ENCODE measurements around the gene USP14. TPM values are rescaled to one million over a fixed set of nuclear protein-coding genes. Genes with fewer than 3 reads are reported as not detected.

USP14 gene
- total RNA-seq, 2 donors from 2014 or later: 18.0 to 21.5 TPM

GRCh38 chr18:154151-154550 lies 4.2 kb upstream of the USP14 start:
- Histone ChIP-seq H3K4me1 (peaks cover 0 to under 1% of the 10 kb centered on the region in 2 donors), H3K27ac (no peak overlapping the region), H3K9me3 (no peaks in the 10 kb centered on the region), H3K4me3 (no peak overlapping the region), H3K27me3 (no peaks in the 10 kb centered on the region), H3K36me3 (no peaks in the 10 kb centered on the region)
- TF ChIP-seq CTCF (IDR thresholded peaks at IDR 0.05): no peak
- DNase-seq (ENCODE audit: low spot score): no peak

- Histone ChIP-seq H3K4me3 (no peak overlapping the region), H3K36me3 (no peaks in the 10 kb centered on the region), H3K27me3 (no peaks in the 10 kb centered on the region), H3K4me1 (peaks cover 0 to 14% of the 10 kb centered on the region in 2 donors), H3K9me3 (no peaks in the 10 kb centered on the region), H3K27ac (no peak overlapping the region)
- DNase-seq (ENCODE audit: low spot score): no peak
- TF ChIP-seq CTCF (IDR thresholded peaks at IDR 0.05): no peak
Observed at GRCh38 chr18:155688-156087, 2.7 kb upstream of the USP14 start.

GRCh38 chr18:156514-157230 lies 1.7 kb upstream of the USP14 start:
- TF ChIP-seq CTCF (IDR thresholded peaks at IDR 0.05): no peak
- H3K27ac ChIP-seq: no peak overlapping the region
- H3K9me3 ChIP-seq: no peaks in the 10 kb centered on the region
- H3K4me3 ChIP-seq: no peak overlapping the region
- DNase-seq (ENCODE audit: low spot score): no peak
- peaks cover 0 to 23% of the 10 kb centered on the region in 2 donors for H3K4me1 ChIP-seq
- H3K27me3 ChIP-seq: no peaks in the 10 kb centered on the region
- no peaks in the 10 kb centered on the region for H3K36me3 ChIP-seq

- H3K36me3 ChIP-seq: peaks cover 11% of the 10 kb centered on the region
- no peak for DNase-seq (ENCODE audit: low spot score)
- no peak for TF ChIP-seq CTCF (IDR thresholded peaks at IDR 0.05)
Observed at GRCh38 chr18:159037-159652, 788 bp downstream of the USP14 start.

GRCh38 chr18:159933-160332 lies 1.6 kb downstream of the USP14 start:
- peaks cover 0 to 23% of the 10 kb centered on the region in 2 donors for H3K4me1 ChIP-seq
- peaks cover 19% of the 10 kb centered on the region for H3K36me3 ChIP-seq
- H3K27ac ChIP-seq: no peak overlapping the region
- no peak overlapping the region for H3K4me3 ChIP-seq
- no peaks in the 10 kb centered on the region for H3K9me3 ChIP-seq
- TF ChIP-seq CTCF (IDR thresholded peaks at IDR 0.05): no peak
- DNase-seq (ENCODE audit: low spot score): no peak
- no peaks in the 10 kb centered on the region for H3K27me3 ChIP-seq

More at GRCh38 chr18:159037-159652, 788 bp downstream of the USP14 start:
- no peaks in the 10 kb centered on the region for H3K27me3 ChIP-seq
- peaks cover 0 to 23% of the 10 kb centered on the region in 2 donors for H3K4me1 ChIP-seq
- no peaks in the 10 kb centered on the region for H3K9me3 ChIP-seq
- H3K4me3 ChIP-seq: peak overlapping the region; percentile 89 to 99
- peak overlapping the region; percentile 80 to 92 for H3K27ac ChIP-seq
